Vagina (tissue), 2 donors: ENCODE data around the gene CASP10. TPM values are rescaled to one million over a fixed set of nuclear protein-coding genes. Genes with fewer than 3 reads are reported as not detected.

Source experiments
- DNase-seq, 2 donors: peaks; one replicate each; pipeline ENCODE4 v3.0.0-alpha.2; 2017; ENCODE audit errors: extremely low spot score in 2 of 2
- H3K27ac ChIP-seq: fragments of 200-600 bp; sonication (generic); one replicate; pipeline ENCODE4 v1.5.1; 2019
- H3K27me3 ChIP-seq: fragments of 200-600 bp; sonication (generic); one replicate; pipeline ENCODE4 v1.5.1; 2019
- H3K36me3 ChIP-seq, 2 donors: fragments of 200-600 bp; sonication (generic); one replicate each; pipeline ENCODE4 v1.5.1; 2017 to 2019
- H3K4me1 ChIP-seq: fragments of 200-600 bp; sonication (generic); one replicate; pipeline ENCODE4 v1.5.1; 2019
- H3K4me3 ChIP-seq, 2 donors: fragments of 200-600 bp; sonication (generic); 1 replicate in 1 of 2; 2 replicates in 1 of 2; pipeline ENCODE4 v1.5.1; 2016 to 2019
- H3K9me3 ChIP-seq: fragments of 200-600 bp; sonication (generic); one replicate; pipeline ENCODE4 v1.5.1; 2019
- POLR2A ChIP-seq, 2 donors: fragments of 450-650 bp; IDR thresholded peaks; one replicate each; pipeline ENCODE4 v1.6.1; 2017; ENCODE audit warnings: antibody characterized with exemption in 2 of 2, mild to moderate bottlenecking in 2 of 2, moderate library complexity in 2 of 2
- POLR2AphosphoS5 ChIP-seq, 2 donors: sonication (generic); formaldehyde crosslinking; IDR thresholded peaks; one replicate each; pipeline ENCODE4 v1.9.0; 2017; ENCODE audit warnings: antibody characterized with exemption in 2 of 2, mild to moderate bottlenecking in 2 of 2, low read depth in 1 of 2; ENCODE audit not compliant: insufficient read depth in 1 of 2
- intact Hi-C: fragments of 100-400 bp; cut with DNase I; formaldehyde crosslinking; loops from one replicate; pipeline ENCODE4 v1.15.1; 2023
- total RNA-seq: library from RNA; depleted of rRNA; stranded (reverse); fragments of >200 nt; gene quantifications from one replicate; pipeline ENCODE4 v1.2.3, GENCODE V29; 2016
- TF ChIP-seq, protein P1 (sequence below), 3 experiments: fragments of 450-650 bp in 2 of 3; fragments of 200-600 bp in 1 of 3; sonication (generic) in 1 of 3; IDR thresholded peaks; one replicate each; pipeline ENCODE4 v1.5.1; 2017 to 2019; ENCODE audit warnings: antibody characterized with exemption in 3 of 3, mild to moderate bottlenecking in 2 of 3, moderate library complexity in 2 of 3

The CASP10 gene
- total RNA-seq, 1 donor from 2014 or later: 8.3 TPM

DNA sequence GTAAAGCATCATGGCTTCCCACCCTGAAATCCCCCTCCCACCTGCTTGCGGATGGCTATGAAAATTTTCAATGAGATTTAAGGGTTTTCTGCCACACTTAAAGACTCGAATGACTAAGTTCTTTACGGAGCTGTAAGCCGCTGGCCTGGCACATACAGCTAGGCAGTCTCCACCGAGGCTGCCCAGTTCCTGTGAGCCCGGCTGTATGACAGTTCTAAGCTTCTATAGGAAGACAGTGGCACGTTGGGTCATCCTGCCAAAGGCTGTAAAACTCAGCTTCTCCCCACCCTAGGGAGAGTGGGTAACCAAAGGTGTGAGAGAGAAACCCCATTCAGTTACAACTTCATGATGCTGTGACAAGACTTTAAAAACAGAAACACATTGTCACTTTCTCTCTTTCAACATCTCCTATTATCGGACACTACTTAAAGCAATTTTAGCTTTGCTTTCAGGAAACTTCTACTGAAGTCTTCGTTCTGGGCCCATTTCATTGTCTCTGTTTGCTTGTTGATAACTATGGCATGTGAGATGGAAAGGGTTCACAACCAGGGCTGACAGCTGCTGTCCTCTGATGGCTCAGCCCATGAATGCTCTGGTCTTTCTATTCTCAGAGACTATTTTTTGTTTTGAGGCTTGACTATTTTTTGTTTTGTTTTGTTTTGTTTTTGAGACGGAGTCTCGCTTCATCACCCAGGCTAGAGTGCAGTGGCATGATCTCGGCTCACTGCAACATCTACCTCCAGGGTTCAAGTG lies 84.5 kb downstream of the CASP10 start:
- TF ChIP-seq POLR2A (IDR thresholded peaks at IDR 0.05) (no peak), POLR2AphosphoS5 (IDR thresholded peaks at IDR 0.05; ENCODE audit: insufficient read depth in 1 of 2, low read depth in 1 of 2) (no peak)
- TF ChIP-seq, protein P1, sequence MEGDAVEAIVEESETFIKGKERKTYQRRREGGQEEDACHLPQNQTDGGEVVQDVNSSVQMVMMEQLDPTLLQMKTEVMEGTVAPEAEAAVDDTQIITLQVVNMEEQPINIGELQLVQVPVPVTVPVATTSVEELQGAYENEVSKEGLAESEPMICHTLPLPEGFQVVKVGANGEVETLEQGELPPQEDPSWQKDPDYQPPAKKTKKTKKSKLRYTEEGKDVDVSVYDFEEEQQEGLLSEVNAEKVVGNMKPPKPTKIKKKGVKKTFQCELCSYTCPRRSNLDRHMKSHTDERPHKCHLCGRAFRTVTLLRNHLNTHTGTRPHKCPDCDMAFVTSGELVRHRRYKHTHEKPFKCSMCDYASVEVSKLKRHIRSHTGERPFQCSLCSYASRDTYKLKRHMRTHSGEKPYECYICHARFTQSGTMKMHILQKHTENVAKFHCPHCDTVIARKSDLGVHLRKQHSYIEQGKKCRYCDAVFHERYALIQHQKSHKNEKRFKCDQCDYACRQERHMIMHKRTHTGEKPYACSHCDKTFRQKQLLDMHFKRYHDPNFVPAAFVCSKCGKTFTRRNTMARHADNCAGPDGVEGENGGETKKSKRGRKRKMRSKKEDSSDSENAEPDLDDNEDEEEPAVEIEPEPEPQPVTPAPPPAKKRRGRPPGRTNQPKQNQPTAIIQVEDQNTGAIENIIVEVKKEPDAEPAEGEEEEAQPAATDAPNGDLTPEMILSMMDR (IDR thresholded peaks at IDR 0.05): no peak
- intact Hi-C loops: no loop called here
- Histone ChIP-seq H3K27me3 (no peaks in the 10 kb centered on the region), H3K4me1 (no peaks in the 10 kb centered on the region), H3K4me3 (no peak overlapping the region), H3K36me3 (peaks cover 0 to 28% of the 10 kb centered on the region in 2 donors), H3K27ac (no peak overlapping the region), H3K9me3 (no peaks in the 10 kb centered on the region)
- DNase-seq: no peak

DNA sequence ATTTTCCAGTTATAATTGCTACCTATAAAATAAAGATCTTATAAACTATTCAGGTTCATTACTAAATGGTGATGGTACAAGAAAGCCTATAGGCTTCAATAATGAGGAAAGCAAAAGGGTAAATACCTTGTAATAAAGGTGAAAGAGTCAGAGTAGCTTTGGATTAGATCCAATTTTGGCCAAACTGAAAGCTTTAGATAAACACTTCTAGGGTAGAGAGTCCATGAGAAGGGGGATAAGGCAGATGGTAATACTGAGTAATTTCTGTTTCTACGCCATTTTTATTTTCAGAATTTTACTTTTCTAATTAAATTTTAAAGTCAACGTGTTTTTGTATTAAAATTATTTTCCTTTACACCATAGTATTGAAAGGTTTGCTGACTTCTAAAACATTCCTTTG lies 86.8 kb downstream of the CASP10 start:
- Histone ChIP-seq H3K9me3 (no peaks in the 10 kb centered on the region), H3K27me3 (no peaks in the 10 kb centered on the region), H3K4me3 (no peak overlapping the region), H3K36me3 (peaks cover 0 to 37% of the 10 kb centered on the region in 2 donors), H3K27ac (no peak overlapping the region), H3K4me1 (no peaks in the 10 kb centered on the region)
- intact Hi-C loops: no loop called here
- DNase-seq: no peak
- TF ChIP-seq, protein P1 (IDR thresholded peaks at IDR 0.05): no peak
- TF ChIP-seq POLR2A (IDR thresholded peaks at IDR 0.05): no peak
- no peak for TF ChIP-seq POLR2AphosphoS5 (IDR thresholded peaks at IDR 0.05; ENCODE audit: insufficient read depth in 1 of 2, low read depth in 1 of 2)

DNA sequence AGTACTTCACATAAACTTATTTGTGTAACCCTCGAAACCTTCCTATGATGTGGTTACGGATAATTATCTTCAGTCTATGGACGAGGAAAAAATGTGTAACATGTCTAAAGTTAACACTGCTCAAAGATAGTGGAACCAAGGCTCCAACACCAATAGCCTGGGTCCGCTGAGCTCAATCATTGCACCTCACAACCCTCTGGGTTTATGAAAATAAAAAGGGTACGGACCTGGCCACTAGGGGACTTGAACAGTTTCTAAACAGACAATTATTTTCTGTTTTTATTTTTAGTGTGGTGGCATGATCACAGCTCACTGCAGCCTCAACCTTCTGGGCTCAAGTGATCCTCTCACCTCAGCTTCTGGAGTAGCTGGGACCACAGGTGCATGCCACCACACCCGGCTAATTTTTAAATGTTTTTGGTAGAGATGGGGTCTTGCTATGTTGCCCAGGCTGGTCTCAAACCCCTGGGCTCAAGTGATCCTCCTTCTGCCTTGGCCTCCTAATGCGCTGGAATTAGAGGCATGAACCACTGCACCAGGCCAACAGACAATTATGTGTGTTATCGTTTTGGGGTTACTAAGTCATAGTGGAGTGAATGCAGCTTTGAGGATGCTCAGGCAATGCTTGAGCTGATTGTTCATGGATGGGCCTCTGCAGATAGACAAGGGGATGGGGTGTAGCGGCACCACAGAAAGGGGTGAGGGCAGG lies 87.5 kb downstream of the CASP10 start:
- no peaks in the 10 kb centered on the region for H3K4me1 ChIP-seq
- H3K9me3 ChIP-seq: no peaks in the 10 kb centered on the region
- no peak overlapping the region for H3K27ac ChIP-seq
- H3K36me3 ChIP-seq: peaks cover 0 to 43% of the 10 kb centered on the region in 2 donors
- TF ChIP-seq POLR2AphosphoS5 (IDR thresholded peaks at IDR 0.05; ENCODE audit: insufficient read depth in 1 of 2, low read depth in 1 of 2) (no peak), POLR2A (IDR thresholded peaks at IDR 0.05) (no peak)
- TF ChIP-seq, protein P1 (IDR thresholded peaks at IDR 0.05): no peak
- intact Hi-C loops: no loop called here
- peak in 1 of 2 donors; percentile 64 for DNase-seq
- H3K27me3 ChIP-seq: no peaks in the 10 kb centered on the region
- H3K4me3 ChIP-seq: no peak overlapping the region

DNA sequence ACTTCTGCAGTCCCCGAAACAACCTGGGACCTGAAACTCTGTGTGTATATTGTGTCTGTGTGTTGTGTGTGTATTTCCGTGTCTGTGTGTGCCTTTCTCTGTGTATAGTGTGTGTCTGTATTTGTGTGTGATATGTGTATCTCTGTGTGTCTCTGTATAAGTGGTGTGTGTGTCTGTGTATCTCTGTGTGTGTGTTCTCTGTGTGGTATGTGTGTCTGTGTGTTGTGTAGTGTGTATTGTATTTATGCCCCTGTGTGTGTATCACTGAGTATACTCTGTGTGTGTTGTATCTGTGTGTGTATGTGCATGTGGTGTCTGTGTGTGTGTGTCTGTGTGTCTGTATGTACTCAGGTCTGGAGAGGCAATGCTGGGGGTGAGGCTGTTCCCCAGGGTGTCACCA lies 89.0 kb downstream of the CASP10 start:
- peaks cover 0 to 52% of the 10 kb centered on the region in 2 donors for H3K36me3 ChIP-seq
- H3K27me3 ChIP-seq: no peaks in the 10 kb centered on the region
- no peak overlapping the region for H3K27ac ChIP-seq
- no peak for DNase-seq
- intact Hi-C loops: no loop called here
- TF ChIP-seq POLR2AphosphoS5 (IDR thresholded peaks at IDR 0.05; ENCODE audit: insufficient read depth in 1 of 2, low read depth in 1 of 2) (no peak), POLR2A (IDR thresholded peaks at IDR 0.05) (no peak)
- TF ChIP-seq, protein P1 (IDR thresholded peaks at IDR 0.05): no peak
- no peak overlapping the region for H3K4me3 ChIP-seq
- no peaks in the 10 kb centered on the region for H3K4me1 ChIP-seq
- no peaks in the 10 kb centered on the region for H3K9me3 ChIP-seq
